ENCODE measurements around the gene LAMA1.

The LAMA1 gene

GRCh38 chr18:6975084-6975483 is 142.5 kb downstream of the LAMA1 start:
- no peak overlapping the region for H3K27ac ChIP-seq
- no peak for TF ChIP-seq CTCF (conservative IDR thresholded peaks at IDR 0.05)
- no peak for TF ChIP-seq ZFX (IDR thresholded peaks at IDR 0.05)

GRCh38 chr18:6971823-6972478 is 145.6 kb downstream of the LAMA1 start:
- no peak overlapping the region; the same call in 1 of the 2 replicates for H3K27ac ChIP-seq
- TF ChIP-seq ZFX (IDR thresholded peaks at IDR 0.05) = no peak
- no peak for TF ChIP-seq CTCF (conservative IDR thresholded peaks at IDR 0.05)

- H3K27ac ChIP-seq = 0 out of 2 replicates have a peak overlapping the region, but pooled peaks have one; percentile 14
- no peak for TF ChIP-seq ZFX (IDR thresholded peaks at IDR 0.05)
- no peak for TF ChIP-seq CTCF (conservative IDR thresholded peaks at IDR 0.05)
These were observed 154.0 kb downstream of the LAMA1 start for GRCh38 chr18:6963452-6964097.

GRCh38 chr18:6962571-6963451 is 154.8 kb downstream of the LAMA1 start:
- no peak for TF ChIP-seq CTCF (conservative IDR thresholded peaks at IDR 0.05)
- TF ChIP-seq ZFX (IDR thresholded peaks at IDR 0.05) = no peak
- 0 out of 2 replicates have a peak overlapping the region, but pooled peaks have one; percentile 14 for H3K27ac ChIP-seq

GRCh38 chr18:6961331-6961730 is 156.3 kb downstream of the LAMA1 start:
- TF ChIP-seq CTCF (conservative IDR thresholded peaks at IDR 0.05) (no peak), ZFX (IDR thresholded peaks at IDR 0.05) (no peak)
- no peak overlapping the region for H3K27ac ChIP-seq

- H3K27ac ChIP-seq = no peak overlapping the region
- TF ChIP-seq ZFX (IDR thresholded peaks at IDR 0.05) (no peak), CTCF (conservative IDR thresholded peaks at IDR 0.05) (no peak)
These were observed 156.9 kb downstream of the LAMA1 start for GRCh38 chr18:6960656-6961055.

GRCh38 chr18:6960124-6960523 is 157.5 kb downstream of the LAMA1 start:
- H3K27ac ChIP-seq = no peak overlapping the region
- TF ChIP-seq CTCF (conservative IDR thresholded peaks at IDR 0.05) (no peak), ZFX (IDR thresholded peaks at IDR 0.05) (no peak)
